SH-SY5Y (cell line): ENCODE results near the gene MPV17L2.

ENCODE experiments used
- GATA2 ChIP-seq: IDR thresholded peaks from 2 replicates; pipeline ENCODE4 v1.6.1; 2011; ENCODE audit warnings: mild to moderate bottlenecking, low read depth, low read length
- GATA3 ChIP-seq: IDR thresholded peaks from 2 replicates; pipeline ENCODE4 v1.6.1; 2011; ENCODE audit warnings: low read depth, mild to moderate bottlenecking, low read length, moderate library complexity

The MPV17L2 gene

DNA sequence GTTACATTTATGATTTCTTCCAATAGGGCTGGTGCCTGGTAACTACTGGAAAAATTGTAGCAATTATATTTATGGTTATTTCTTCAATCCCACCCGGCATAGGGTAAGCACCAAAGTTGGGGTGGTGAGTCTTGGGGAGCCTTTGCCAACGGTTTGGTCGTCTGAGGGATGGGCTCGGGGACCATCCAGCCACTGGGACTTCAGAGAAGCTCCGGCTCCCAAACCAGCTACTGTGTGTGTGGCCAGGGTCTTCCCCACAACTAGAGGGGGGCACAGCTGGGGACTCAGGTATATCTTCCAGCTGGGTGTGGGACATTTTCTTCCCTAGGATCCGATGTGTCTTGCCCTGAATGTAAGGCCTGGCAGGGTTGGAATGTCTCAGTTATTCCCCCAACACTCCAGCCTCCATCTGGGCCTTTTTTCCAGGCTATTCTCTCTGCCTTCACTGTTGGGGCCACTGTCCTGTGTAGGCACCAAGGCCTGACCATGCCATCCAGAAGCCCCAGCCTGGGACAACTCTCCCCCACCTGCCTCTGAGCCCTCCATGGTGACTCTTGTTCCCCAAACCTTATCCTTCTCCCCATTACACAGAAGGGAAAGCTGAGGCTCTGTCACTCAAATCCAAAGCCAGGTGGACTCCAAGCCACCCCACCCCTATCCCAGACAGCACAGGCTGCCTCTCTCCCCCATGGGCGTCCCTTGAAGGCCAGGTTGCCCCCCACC is 20.5 kb upstream of the MPV17L2 start:
- TF ChIP-seq GATA2 (no peak), GATA3 (no peak)

DNA sequence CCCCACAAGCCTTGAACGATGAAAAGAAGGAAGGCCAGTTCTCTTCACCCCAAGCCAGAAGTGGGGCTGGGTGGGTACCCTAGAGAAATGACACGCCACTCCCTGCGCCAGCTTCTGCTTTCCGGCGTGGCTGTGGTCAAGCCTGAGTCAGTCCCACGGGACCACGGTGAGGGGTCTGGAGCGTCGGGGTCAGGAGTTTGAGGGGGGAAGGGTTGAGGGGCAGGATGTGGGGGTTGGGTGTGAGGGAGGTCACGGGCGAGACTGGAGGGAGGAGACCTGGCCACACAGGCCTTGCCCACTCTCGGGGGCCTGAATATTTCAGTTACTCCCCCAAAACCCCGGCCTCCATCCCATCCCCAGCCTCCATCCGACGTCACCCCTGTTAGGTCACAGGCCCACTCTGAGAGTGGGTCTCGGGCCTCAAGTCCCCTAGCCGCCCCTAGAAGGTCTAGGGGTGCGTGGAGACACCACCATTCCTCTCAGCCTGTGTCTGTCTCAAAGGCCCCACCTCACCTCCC is 19.9 kb upstream of the MPV17L2 start:
- TF ChIP-seq GATA3: no peak

DNA sequence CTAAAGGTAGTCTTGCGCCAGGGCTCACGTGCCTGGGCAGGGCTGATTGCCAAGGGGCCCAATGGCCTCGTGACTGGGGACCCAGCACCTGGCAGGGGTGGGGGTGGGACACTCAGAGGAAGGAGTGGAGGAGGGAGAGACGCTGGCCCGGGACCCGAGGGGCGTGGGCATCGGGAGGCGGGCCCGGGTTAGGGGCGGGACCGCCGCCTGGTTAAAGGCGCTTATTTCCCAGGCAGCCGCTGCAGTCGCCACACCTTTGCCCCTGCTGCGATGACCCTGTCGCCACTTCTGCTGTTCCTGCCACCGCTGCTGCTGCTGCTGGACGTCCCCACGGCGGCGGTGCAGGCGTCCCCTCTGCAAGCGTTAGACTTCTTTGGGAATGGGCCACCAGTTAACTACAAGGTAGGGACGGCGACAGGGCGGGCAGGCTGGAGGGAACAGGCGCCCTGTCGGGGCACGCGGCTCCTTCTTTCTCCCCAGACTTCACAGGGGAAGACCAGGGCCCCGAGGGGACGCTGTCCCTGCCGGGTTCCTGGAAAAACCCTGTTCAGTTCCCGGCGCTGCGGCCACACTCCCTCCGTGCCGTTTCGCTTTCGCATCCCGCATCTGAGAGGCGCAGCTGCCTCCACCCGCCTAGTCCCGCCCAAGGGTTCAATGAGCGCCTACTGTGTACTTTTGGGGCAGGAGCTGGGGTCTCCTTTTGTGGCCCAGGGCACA is 19.3 kb upstream of the MPV17L2 start, which contains the start of gene IFI30:
Gene IFI30 (plus strand): TSS at position 242 of the 717 bp plus-strand sequence. CDS start 29 bp downstream, at position 271.
- TF ChIP-seq GATA3 (no peak), GATA2 (no peak)

DNA sequence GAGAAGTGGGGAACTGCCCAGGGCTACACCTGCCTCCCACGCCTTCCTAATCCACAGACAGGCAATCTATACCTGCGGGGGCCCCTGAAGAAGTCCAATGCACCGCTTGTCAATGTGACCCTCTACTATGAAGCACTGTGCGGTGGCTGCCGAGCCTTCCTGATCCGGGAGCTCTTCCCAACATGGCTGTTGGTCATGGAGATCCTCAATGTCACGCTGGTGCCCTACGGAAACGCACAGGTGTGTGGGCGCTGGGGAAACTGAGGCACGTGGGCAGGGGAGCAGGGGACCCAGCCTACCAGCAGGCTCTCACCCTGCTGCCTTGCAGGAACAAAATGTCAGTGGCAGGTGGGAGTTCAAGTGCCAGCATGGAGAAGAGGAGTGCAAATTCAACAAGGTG is 18.0 kb upstream of the MPV17L2 start:
- TF ChIP-seq GATA2: no peak

DNA sequence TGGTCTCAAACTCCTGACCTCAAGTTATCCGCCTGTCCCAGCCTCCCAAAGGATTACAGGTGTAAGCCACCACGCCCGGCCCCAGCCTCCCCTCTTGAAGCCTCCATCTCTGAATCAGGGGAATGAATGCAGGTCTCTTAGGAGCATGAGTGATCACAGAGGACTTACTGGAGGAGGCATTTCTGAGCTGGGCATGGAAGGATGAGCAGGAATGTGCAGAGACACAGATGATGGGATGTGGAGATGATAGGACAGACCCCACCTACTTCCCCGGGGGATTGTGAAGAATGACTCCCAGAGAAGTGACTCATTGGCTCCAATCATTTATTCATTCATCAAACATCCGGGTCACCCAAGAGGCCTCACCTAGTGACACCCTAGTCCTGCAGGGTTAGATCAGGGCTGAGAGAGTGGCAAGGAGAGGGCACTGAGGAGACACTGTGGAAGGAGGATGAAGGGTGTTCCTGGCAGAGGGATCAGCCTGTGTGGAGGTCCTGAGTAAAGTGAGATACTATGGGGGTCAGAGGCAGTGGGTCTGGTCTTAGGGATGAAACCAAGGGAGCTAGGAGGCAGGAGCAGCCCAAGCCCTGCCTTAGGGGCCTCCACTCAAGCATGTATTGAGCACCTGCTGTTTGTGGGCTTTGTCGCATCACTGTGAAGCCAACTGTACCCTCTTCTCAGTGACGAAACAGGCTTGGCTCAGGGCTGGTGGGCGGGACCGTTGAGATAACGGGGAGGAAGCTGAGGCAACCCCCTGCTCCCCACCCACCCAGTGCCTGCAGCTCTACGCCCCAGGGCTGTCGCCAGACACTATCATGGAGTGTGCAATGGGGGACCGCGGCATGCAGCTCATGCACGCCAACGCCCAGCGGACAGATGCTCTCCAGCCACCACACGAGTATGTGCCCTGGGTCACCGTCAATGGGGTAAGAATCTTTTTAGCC is 16.4 kb upstream of the MPV17L2 start:
- no peak for TF ChIP-seq GATA3
- no peak for TF ChIP-seq GATA2

DNA sequence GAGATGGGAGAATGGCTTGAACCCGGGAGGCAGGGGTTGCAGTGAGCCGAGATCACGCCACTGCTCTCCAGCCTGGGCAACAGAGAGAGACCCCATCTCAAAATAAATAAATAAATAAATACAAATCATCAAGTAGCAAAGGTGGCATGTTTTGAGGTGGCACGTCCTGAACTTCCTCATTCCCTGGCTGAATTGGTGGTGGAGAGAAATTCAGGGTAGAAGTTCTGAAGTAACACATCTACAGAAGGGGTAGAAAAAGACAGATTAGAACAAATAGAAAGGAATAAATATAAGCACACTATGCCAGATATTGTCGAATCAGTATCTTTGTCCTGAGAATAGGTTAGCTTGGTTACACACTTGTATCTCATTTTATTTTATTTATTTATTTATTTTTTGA is 13.1 kb upstream of the MPV17L2 start:
- TF ChIP-seq GATA2: no peak

DNA sequence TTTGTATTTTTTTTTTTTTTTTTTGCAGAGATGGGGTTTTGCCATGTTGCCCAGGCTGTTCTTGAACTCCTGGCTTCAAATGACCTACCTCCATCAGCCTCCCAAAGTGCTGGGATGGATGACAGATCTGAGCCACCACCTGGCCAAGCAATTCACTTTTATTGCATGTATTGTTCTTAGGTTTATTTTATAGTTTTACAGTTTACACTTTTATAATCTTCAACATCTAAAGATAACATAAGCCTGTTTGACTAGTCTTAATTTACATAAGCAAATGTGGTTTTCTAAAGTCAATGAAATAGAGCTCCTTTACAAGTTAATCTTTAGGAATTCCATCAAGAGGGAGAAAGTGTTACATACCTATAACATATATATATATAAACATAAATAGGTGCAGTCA is 9.5 kb upstream of the MPV17L2 start:
- TF ChIP-seq GATA2 (no peak), GATA3 (no peak)

DNA sequence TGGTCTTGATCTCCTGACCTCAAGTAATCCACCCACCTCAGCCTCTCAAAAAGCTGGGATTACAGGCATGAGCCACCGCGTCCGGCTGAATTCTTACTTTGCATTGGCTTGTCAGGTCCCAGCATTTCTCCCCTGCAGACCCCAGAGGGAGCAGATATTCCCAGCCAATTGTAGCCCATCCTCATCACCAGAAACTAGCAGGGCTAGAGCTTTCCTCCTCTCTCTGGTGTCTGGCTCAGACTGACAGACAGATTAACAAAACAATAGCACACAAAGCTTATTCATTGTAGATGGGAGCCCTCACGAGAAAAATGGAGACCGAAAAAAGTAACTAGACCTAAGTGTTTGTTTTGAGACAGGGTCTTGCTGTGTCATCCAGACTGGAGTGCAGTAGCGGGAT is 7.5 kb upstream of the MPV17L2 start:
- TF ChIP-seq GATA3 (no peak), GATA2 (no peak)

DNA sequence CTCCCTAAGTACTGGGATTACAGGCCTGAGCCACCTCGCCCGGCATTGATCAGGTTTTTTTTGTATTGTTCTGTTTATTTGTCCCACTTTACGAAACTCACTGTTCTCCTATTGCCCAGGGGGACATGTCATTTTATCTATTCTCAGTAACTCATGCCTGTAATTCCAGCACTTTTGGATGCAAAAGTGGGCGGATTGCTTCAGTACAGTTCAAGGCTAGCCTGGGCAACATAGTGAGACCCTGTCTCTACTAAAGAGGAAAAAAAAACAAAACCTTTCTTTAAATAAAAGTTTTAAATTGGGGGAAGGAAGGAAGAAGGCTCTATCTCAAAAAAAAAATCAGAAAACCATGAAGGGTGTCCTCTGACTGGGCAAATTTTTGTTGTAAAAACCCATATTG is 2.7 kb upstream of the MPV17L2 start:
- TF ChIP-seq GATA2: no peak
- no peak for TF ChIP-seq GATA3

DNA sequence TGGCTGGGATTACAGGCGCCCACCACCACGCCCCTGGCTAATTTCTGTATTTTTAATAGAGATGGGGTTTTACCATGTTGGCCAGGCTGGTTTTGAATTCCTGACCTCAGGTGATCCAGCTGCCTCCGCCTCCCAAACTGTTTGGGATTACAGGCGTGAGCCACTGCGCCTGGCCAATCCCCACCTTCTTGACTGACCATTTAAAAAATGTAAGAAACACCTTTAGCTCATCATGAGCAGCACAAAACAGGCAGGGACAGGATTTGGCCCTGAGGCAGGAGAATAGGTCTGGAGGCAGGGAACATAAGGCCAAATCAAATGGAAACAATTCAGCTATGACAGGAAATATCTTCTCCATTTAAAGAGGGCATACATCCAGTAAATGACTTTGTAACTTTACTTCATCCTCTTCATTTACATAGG is 1.4 kb upstream of the MPV17L2 start:
- no peak for TF ChIP-seq GATA3
- no peak for TF ChIP-seq GATA2

DNA sequence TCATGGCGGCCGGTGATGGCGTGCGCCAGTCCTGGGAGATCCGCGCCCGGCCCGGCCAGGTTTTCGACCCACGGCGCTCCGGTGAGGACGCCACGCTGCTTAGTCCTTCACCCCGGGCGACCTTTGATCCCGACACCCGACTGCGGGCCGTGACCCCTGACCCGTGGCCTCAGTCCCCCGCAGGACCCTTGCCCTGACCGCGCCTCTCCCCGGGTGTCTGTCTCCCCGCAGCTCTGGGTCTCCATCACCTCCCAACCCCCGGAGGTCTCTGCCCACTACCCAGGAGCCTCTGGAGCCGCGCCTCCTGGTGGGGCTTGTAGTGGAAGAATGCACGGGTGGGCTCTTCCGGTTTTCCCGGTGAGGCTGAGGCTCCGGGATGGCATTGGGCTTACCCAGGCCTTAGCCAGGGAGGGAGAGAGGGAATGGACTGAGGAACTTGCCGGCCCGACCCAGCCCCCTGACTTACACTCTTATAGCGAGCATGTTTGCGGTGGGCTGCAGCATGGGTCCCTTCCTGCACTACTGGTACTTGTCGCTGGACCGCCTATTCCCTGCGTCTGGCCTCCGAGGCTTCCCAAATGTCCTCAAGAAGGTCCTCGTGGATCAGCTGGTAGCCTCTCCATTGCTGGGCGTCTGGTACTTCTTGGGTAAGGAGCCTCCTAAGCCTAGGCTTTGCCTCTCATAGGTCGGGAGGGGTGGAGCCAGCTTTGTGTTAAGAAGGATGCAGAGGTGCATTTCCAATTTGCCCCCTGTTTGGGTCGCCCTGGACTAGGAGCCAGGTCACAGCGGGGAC is 566 bp downstream of the MPV17L2 start:
- TF ChIP-seq GATA2 (no peak), GATA3 (no peak)

DNA sequence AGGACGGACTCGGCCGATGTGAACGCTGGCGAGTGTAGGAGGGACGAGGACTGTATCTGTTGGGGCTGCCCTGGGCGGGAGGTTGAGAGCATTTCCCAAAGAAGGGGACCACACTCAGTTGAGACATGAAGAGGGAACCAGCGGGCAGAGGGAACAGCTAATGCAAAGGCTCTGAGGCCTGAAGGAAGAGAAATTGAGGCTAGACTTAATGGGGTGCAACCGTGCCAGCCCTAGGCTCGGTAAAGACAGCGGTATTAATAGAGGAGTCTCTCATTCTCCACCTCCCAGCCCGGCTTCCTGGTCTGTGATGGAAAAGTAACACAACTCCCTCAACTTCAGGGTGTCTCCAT is 1.1 kb downstream of the MPV17L2 start:
- TF ChIP-seq GATA2 (no peak), GATA3 (no peak)

DNA sequence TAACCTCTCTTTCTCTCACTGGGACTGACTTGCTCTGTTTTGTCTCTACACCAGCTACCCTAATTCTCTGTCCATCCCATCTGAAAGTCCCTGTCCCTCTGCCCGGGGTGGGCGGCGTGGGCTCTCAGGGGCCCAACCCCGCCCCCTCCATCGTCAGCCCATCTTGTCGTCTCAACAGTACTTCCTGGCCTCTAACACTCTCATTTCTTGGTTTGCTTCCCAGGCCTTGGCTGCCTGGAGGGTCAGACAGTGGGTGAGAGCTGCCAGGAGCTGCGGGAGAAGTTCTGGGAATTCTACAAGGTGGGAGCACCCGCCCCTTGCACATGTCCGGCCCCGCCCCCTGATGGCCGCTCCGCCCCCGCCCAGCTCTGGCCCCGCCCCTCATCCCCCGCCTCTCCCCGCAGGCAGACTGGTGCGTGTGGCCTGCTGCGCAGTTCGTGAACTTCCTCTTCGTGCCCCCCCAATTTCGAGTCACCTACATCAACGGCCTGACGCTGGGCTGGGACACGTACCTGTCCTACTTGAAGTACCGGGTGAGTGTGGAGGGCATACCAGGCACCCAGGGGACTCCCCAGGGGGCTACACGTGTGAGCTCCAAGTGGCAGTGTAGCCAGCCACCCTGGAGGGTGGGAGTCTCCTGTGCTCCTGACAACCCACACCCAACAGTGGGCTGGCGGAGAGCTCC is 1.7 kb downstream of the MPV17L2 start:
- TF ChIP-seq GATA3 (no peak), GATA2 (no peak)

DNA sequence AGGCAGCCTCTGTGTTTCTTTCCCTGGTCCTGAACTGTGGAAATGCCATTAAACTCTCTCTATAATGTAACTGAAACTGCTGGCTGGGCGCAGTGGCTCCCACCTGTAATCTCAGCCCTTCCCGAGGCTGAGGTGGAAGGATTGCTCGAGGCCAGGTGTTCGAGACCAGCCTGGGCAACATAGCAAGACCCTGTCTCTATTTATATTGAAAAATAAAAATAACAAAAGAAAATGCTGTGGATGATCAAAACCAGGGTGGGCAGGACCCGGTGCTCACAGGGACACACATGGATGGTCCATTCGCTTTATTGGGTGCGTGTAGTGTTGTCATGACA is 3.5 kb downstream of the MPV17L2 start:
- TF ChIP-seq GATA3 (no peak), GATA2 (no peak)
